ENCODE results near the gene CDH4. TPM values are rescaled to one million over a fixed set of nuclear protein-coding genes. Genes with fewer than 3 reads are reported as not detected.

Gene CDH4
- total and polyA plus RNA-seq, 2 of the 4 experiments (the other 2 are of a cell fraction) = 1.6 to 3.5 TPM

DNA sequence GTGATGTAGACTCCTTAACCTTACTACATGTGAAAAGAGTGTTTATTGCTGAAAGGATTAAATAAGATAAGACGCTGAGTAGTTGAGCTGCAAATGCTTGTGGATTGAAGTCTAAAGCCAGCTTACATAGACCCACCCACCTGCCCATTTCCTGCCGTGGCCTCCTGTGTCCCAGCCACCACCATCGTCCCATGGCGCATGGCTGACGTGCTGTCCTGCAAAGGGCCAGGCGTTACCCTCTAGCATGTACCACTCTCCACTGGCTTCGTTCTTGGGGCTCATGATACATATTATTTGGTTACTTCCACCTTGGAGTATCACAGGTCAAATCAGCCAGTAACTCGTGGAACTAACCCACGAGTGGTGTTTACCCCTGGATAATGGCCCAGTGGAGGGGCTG lies 181.8 kb downstream of the CDH4 start:
- Histone ChIP-seq H4K20me1 (ENCODE audit: insufficient read depth, low read length) (no peaks in the 10 kb centered on the region), H2BK20ac (ENCODE audit: low read depth, low read length) (no peak overlapping the region), H3K18ac (ENCODE audit: low read depth, low read length) (no peak overlapping the region), H3K9me3 (ENCODE audit: control insufficient read depth, insufficient read depth, low read length) (no peaks in the 10 kb centered on the region), H3K4ac (ENCODE audit: low read depth, low read length) (no peak overlapping the region), H3K56ac (ENCODE audit: extremely low read depth, insufficient read depth, low read length) (no peak overlapping the region), H3K9me1 (ENCODE audit: insufficient read depth, low read length) (peaks cover 13% of the 10 kb centered on the region; the same call in 1 of the 2 replicates), H2AK9ac (replicated peaks; ENCODE audit: low read depth, low read length, poor library complexity) (no peak overlapping the region), H3K4me3 (ENCODE audit: insufficient read depth, low read depth, low read length) (no peak overlapping the region), H2BK15ac (ENCODE audit: low read depth, low read length) (no peak overlapping the region), H4K8ac (ENCODE audit: low read depth in 2 of 2, low read length in 2 of 2) (no peak overlapping the region), H2AFZ (replicated peaks; ENCODE audit: low read length, poor library complexity) (no peak overlapping the region), H3K14ac (replicated peaks; ENCODE audit: low read depth, low read length) (no peak overlapping the region), H3K36me3 (ENCODE audit: control insufficient read depth, insufficient read depth, low read length) (no peaks in the 10 kb centered on the region), H3K23ac (ENCODE audit: low read depth, low read length) (no peak overlapping the region), H2AK5ac (ENCODE audit: low read depth, low read length) (no peak overlapping the region), H3K4me2 (ENCODE audit: low read depth, low read length) (no peak overlapping the region), H4K5ac (ENCODE audit: low read depth, low read length) (no peak overlapping the region), H2BK5ac (ENCODE audit: low read depth, low read length, poor library complexity, severe bottlenecking) (no peak overlapping the region), H3K79me1 (ENCODE audit: low read depth in 1 of 2, low read length in 2 of 2) (peaks cover 0 to 5% of the 10 kb centered on the region in 2 experiments; a peak in 1 of 4 replicates), H3K4me1 (ENCODE audit: control insufficient read depth, insufficient read depth, low read length) (peaks cover 5% of the 10 kb centered on the region; the same call in 1 of the 2 replicates), H4K91ac (ENCODE audit: insufficient read depth, low read depth, low read length) (no peak overlapping the region), H2BK120ac (ENCODE audit: low read depth, low read length) (no peak overlapping the region), H3K9ac (ENCODE audit: low read depth, low read length) (no peak overlapping the region), H3K27ac (ENCODE audit: insufficient read depth, low read length) (no peak overlapping the region), H3K27me3 (ENCODE audit: control insufficient read depth, insufficient read depth, low read length) (no peaks in the 10 kb centered on the region)
- in situ Hi-C loops (cut with MboI; ENCODE audit: low sequenced_read_pairs) (no loop called here), intact Hi-C loops (cut with micrococcal nuclease) (no loop called here), dilution Hi-C loops (cut with HindIII; ENCODE audit: low sequenced_read_pairs, unreplicated experiment) (no loop called here)
- BruUV-seq (replicated peaks) = no TSS peak
- TF ChIP-seq SMC3 (IDR thresholded peaks at IDR 0.05; ENCODE audit: low read depth, low read length) (no peak), POLR2A (IDR thresholded peaks at IDR 0.05; ENCODE audit: low read depth, low read length) (no peak), BHLHE40 (IDR thresholded peaks at IDR 0.05; ENCODE audit: low read depth, low read length) (no peak), RAD21 (IDR thresholded peaks at IDR 0.05; ENCODE audit: low read length) (no peak), MAFK (IDR thresholded peaks at IDR 0.05; ENCODE audit: low read depth, low read length) (no peak), CEBPB (IDR thresholded peaks at IDR 0.05; ENCODE audit: low read depth, low read length) (no peak), FOS (IDR thresholded peaks at IDR 0.05; ENCODE audit: low read depth, low read length) (no peak), MAZ (IDR thresholded peaks at IDR 0.05; ENCODE audit: borderline replicate concordance, low read depth, low read length) (no peak), RFX5 (IDR thresholded peaks at IDR 0.05; ENCODE audit: low read depth, low read length) (no peak), NFE2L2 (IDR thresholded peaks at IDR 0.05; ENCODE audit: low read depth, low read length) (no peak), RCOR1 (IDR thresholded peaks at IDR 0.05; ENCODE audit: insufficient replicate concordance, low read length) (no peak), CHD1 (IDR thresholded peaks at IDR 0.05; ENCODE audit: low read depth, low read length) (no peak), MXI1 (IDR thresholded peaks at IDR 0.05; ENCODE audit: borderline replicate concordance, low read depth, low read length) (no peak)
- TF ChIP-seq, protein P1, sequence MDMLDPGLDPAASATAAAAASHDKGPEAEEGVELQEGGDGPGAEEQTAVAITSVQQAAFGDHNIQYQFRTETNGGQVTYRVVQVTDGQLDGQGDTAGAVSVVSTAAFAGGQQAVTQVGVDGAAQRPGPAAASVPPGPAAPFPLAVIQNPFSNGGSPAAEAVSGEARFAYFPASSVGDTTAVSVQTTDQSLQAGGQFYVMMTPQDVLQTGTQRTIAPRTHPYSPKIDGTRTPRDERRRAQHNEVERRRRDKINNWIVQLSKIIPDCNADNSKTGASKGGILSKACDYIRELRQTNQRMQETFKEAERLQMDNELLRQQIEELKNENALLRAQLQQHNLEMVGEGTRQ (IDR thresholded peaks at IDR 0.05; ENCODE audit: low read depth, low read length) = no peak
- TF ChIP-seq, protein P2, sequence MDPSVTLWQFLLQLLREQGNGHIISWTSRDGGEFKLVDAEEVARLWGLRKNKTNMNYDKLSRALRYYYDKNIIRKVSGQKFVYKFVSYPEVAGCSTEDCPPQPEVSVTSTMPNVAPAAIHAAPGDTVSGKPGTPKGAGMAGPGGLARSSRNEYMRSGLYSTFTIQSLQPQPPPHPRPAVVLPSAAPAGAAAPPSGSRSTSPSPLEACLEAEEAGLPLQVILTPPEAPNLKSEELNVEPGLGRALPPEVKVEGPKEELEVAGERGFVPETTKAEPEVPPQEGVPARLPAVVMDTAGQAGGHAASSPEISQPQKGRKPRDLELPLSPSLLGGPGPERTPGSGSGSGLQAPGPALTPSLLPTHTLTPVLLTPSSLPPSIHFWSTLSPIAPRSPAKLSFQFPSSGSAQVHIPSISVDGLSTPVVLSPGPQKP (IDR thresholded peaks at IDR 0.05; ENCODE audit: borderline replicate concordance, low read depth, low read length) = no peak
- TF ChIP-seq, protein P3, sequence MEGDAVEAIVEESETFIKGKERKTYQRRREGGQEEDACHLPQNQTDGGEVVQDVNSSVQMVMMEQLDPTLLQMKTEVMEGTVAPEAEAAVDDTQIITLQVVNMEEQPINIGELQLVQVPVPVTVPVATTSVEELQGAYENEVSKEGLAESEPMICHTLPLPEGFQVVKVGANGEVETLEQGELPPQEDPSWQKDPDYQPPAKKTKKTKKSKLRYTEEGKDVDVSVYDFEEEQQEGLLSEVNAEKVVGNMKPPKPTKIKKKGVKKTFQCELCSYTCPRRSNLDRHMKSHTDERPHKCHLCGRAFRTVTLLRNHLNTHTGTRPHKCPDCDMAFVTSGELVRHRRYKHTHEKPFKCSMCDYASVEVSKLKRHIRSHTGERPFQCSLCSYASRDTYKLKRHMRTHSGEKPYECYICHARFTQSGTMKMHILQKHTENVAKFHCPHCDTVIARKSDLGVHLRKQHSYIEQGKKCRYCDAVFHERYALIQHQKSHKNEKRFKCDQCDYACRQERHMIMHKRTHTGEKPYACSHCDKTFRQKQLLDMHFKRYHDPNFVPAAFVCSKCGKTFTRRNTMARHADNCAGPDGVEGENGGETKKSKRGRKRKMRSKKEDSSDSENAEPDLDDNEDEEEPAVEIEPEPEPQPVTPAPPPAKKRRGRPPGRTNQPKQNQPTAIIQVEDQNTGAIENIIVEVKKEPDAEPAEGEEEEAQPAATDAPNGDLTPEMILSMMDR (conservative IDR thresholded peaks at IDR 0.05; ENCODE audit: low read depth, low read length) = no peak
- CTCF ChIA-PET = no interaction called here
- POLR2A ChIA-PET (ENCODE audit: unreplicated experiment) = no interaction called here
- no CpG with 5 or more reads among the region's 9 CpGs for WGBS, 2 experiments (ENCODE audit: extremely low coverage in 2 of 2, insufficient read length in 1 of 2)
- DNase-seq = no peak
- ATAC-seq (ENCODE audit: low read depth) = no peak

Data from IMR-90 (cell line).